Stimulated activated CD4-positive, alpha-beta T cell treated with anti-CD3 and anti-CD28 coated beads, TNF-alpha, amount 100 ng/mL, for 1 hour (primary cell): Measurements from ENCODE around the gene ZBED2.
"Not testable (repeated sequence)": the region's sequence is repeated elsewhere in the genome, so short reads cannot be mapped to it uniquely, and the experiment has no call there.

Experiments
- DNase-seq, 3 donors: peaks; one replicate each; pipeline ENCODE4 v3.0.0-alpha.2; 2020; ENCODE audit warnings: low read depth in 3 of 3, low spot score in 1 of 3

ZBED2 gene

GRCh38 chr3:111577798-111578685 lies 17.1 kb downstream of the ZBED2 start:
- no peak for DNase-seq

- DNase-seq, result no peak
Measured at GRCh38 chr3:111577113-111577512, 18.0 kb downstream of the ZBED2 start.

- DNase-seq, result no peak
Measured at GRCh38 chr3:111571907-111572460, 23.2 kb downstream of the ZBED2 start.

GRCh38 chr3:111571282-111571681 lies 23.9 kb downstream of the ZBED2 start:
- no peak for DNase-seq

- DNase-seq, result no peak
Measured at GRCh38 chr3:111570404-111571030, 24.6 kb downstream of the ZBED2 start.

GRCh38 chr3:111568911-111569310 lies 26.2 kb downstream of the ZBED2 start:
- DNase-seq, result no peak

- DNase-seq, result no peak
Measured at GRCh38 chr3:111568355-111568754, 26.8 kb downstream of the ZBED2 start.

- DNase-seq, result no peak
Measured at GRCh38 chr3:111566844-111567243, 28.3 kb downstream of the ZBED2 start.

GRCh38 chr3:111561902-111562301 lies 33.2 kb downstream of the ZBED2 start:
- DNase-seq, result not testable (repeated sequence)

GRCh38 chr3:111548756-111549155 lies 46.4 kb downstream of the ZBED2 start:
- no peak for DNase-seq

- no peak for DNase-seq
Measured at GRCh38 chr3:111548092-111548491, 47.1 kb downstream of the ZBED2 start.

- DNase-seq, result no peak
Measured at GRCh38 chr3:111547631-111548030, 47.5 kb downstream of the ZBED2 start.

GRCh38 chr3:111545349-111545748 lies 49.8 kb downstream of the ZBED2 start:
- no peak for DNase-seq
